SK-N-MC (cell line): ENCODE data around the gene ODC1.

ENCODE experiments used
- DNase-seq: peaks from one replicate; pipeline ENCODE4 v3.0.0-alpha.2; 2011; ENCODE audit warnings: low read depth, low spot score
- H3K27ac ChIP-seq: fragments of 200-600 bp; sonication (generic); 2 replicates; pipeline ENCODE4 v1.5.1; 2016; ENCODE audit warnings: mixed run types
- H3K36me3 ChIP-seq: fragments of 200-600 bp; sonication (generic); 2 replicates; pipeline ENCODE4 v1.6.1; 2017; ENCODE audit warnings: antibody characterized with exemption, low read length, mixed read lengths; ENCODE audit not compliant: insufficient read depth
- H3K4me3 ChIP-seq: fragments of 200-600 bp; sonication (generic); 2 replicates; pipeline ENCODE4 v1.5.1; 2016
- H3K9ac ChIP-seq: fragments of 200-600 bp; sonication (generic); 2 replicates; pipeline ENCODE4 v1.8.0; 2017; ENCODE audit warnings: mixed run types, mixed read lengths; ENCODE audit not compliant: insufficient read length
- H3K9me3 ChIP-seq: fragments of 200-600 bp; sonication (generic); 2 replicates; pipeline ENCODE4 v1.6.1; 2017; ENCODE audit warnings: low read depth, mild to moderate bottlenecking, antibody characterized with exemption, low read length, moderate library complexity, mixed read lengths
- EZH2 ChIP-seq: fragments of 200-600 bp; sonication (generic); IDR thresholded peaks from one replicate; pipeline ENCODE4 v1.6.1; 2017; ENCODE audit warnings: antibody characterized with exemption
- FOXP2 ChIP-seq: optimal IDR thresholded peaks from 2 replicates; pipeline ENCODE3; 2011; ENCODE audit warnings: mild to moderate bottlenecking, moderate library complexity; ENCODE audit not compliant: insufficient read depth; ENCODE audit errors: extremely low read length, control extremely low read depth
- POLR2AphosphoS5 ChIP-seq: IDR thresholded peaks from 2 replicates; pipeline ENCODE4 v1.6.1; 2012; ENCODE audit warnings: mild to moderate bottlenecking, low read depth, low read length, borderline replicate concordance

Gene ODC1

DNA sequence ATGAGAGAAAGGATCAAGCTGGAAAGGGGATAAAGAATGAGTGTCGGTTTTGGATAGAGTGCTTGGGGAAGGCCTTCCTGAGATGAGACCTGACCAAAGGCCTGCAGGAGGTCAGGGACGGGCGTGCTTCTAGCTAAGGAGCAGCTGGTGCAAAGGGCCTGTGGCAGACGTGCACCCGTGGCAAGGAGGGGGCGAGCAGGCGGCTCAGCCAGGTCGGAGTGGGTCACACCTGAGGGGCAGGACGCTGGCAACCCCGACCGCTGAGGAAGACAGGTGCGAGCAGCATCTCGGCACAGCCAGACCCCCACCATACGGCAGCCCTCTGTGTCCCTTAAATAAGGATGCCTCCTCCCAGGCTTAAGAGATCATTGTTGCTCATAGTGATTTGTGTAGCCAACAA lies 48.1 kb downstream of the ODC1 start:
- no peak overlapping the region for H3K4me3 ChIP-seq
- H3K27ac ChIP-seq: no peak overlapping the region
- no peaks in the 10 kb centered on the region for H3K36me3 ChIP-seq
- no peak for DNase-seq
- H3K9me3 ChIP-seq: no peaks in the 10 kb centered on the region
- H3K9ac ChIP-seq: no peak overlapping the region
- TF ChIP-seq EZH2 (no peak), FOXP2 (no peak), POLR2AphosphoS5 (no peak)

DNA sequence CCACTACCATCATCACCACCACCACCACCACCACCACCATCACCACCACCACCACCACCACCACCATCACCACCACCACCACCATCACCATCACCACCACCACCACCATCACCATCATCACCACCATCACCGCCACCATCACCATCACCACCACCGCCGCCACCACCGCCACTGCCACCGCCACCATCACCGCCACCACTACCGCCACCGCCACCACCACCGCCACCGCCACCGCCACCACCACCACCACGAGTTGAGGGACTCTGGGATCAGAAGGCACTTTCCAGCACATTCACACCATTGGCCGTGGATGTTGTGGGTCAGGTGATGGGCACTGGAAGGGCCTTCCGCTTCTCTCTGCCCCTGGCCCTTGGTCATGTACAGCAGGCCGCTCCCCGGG lies 48.8 kb downstream of the ODC1 start:
- TF ChIP-seq FOXP2 (no peak), EZH2 (no peak), POLR2AphosphoS5 (no peak)
- Histone ChIP-seq H3K9ac (no peak overlapping the region), H3K4me3 (no peak overlapping the region), H3K9me3 (no peaks in the 10 kb centered on the region), H3K27ac (no peak overlapping the region), H3K36me3 (no peaks in the 10 kb centered on the region)
- DNase-seq: no peak

DNA sequence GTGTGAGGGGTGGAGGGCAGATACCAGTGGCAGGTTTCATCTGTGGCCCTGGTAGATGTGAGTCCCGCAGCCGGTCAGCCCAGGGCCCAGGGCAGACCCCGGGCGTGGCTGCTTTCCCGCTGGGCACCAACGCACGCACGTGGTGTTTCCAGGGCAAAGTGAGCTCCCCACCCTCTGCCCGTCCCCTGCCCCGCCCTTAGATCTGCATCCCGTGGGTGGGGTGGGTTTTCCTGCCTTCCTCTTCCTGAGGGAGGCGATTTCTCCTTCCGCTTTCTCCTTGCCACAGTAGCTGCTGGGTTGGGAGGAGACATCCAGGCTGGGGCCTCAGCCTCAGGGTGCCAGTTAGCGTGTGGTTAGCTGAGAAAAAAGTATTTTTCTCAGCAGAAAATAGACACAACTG lies 49.6 kb downstream of the ODC1 start:
- Histone ChIP-seq H3K4me3 (no peak overlapping the region), H3K27ac (no peak overlapping the region), H3K36me3 (no peaks in the 10 kb centered on the region), H3K9ac (no peak overlapping the region), H3K9me3 (no peaks in the 10 kb centered on the region)
- no peak for TF ChIP-seq EZH2
- TF ChIP-seq FOXP2: no peak
- no peak for TF ChIP-seq POLR2AphosphoS5
- DNase-seq: no peak

DNA sequence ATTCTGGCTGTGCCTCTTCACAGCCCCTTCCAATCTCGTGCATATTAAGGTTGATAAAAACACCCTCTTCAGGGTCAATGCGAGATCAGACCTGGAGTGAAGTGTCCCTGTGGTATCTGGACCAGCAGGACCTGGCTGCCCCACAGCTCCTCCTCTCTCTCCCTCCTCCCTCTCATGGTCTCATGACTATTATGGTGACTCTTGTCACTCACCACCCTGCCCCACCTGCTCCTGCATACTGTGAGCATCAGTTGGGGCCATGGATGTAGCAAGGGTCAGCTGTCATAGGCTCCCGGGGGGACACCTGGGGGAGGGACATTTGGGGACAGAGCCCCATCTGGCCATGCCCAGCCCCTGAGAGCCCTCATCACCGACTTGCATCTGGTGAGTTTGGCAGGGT lies 50.2 kb downstream of the ODC1 start:
- H3K36me3 ChIP-seq: no peaks in the 10 kb centered on the region
- no peak for DNase-seq
- no peak overlapping the region for H3K4me3 ChIP-seq
- H3K9me3 ChIP-seq: no peaks in the 10 kb centered on the region
- no peak for TF ChIP-seq EZH2
- no peak for TF ChIP-seq POLR2AphosphoS5
- TF ChIP-seq FOXP2: no peak
- H3K9ac ChIP-seq: no peak overlapping the region
- H3K27ac ChIP-seq: no peak overlapping the region

DNA sequence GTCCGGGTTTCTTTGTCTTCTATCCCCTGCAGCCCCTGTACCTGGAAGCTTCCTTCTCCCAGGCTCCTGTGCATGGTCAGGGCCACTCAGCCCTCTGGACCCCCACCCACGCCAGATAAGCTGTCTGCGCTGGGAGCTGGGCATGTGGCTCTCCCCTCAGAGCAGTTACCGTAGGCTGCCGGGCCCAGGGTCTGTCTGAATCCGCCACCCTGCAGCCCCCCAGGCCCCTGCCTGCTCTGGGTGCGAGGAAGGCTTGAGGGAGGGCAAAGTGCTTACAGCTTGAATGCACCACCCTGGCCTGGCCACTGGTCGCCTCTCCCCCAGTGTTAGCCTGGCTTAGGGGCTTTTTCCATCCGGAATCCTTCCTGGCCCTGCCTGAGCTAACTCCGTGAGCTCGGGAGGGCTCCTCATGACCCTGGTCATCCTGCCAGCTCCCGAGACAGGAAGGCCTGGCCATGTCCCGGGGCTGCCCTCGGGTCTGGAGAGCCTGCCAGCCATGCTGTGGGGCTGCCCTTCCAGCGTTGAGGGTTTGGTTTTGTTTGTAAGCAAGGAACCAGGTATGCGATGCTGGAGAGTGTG lies 50.7 kb downstream of the ODC1 start:
- no peak for DNase-seq
- Histone ChIP-seq H3K4me3 (no peak overlapping the region), H3K36me3 (no peaks in the 10 kb centered on the region), H3K9me3 (no peaks in the 10 kb centered on the region), H3K27ac (no peak overlapping the region), H3K9ac (no peak overlapping the region)
- TF ChIP-seq FOXP2 (no peak), EZH2 (no peak), POLR2AphosphoS5 (no peak)

DNA sequence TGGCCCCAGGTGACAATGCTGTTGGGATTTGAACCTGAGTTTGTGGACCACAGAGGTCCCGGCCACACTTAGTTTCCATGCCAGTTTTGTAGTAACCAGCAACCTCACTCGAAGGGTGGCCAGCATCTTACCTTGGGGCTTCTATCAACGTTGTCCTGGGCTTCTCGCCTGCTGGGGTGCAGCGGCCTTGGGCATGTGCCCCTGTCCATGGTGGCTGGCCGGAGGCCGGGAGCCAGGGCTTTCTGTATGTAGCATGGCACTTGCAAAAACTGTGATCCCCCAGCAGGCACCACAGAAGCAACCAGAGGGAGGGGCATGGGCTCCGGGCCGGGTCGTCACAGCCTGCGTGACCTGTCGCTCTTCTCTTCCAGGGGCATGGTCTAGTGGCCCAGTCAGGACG lies 51.7 kb downstream of the ODC1 start:
- Histone ChIP-seq H3K9me3 (no peaks in the 10 kb centered on the region), H3K9ac (no peak overlapping the region), H3K4me3 (no peak overlapping the region), H3K36me3 (no peaks in the 10 kb centered on the region), H3K27ac (no peak overlapping the region)
- TF ChIP-seq FOXP2: no peak
- no peak for TF ChIP-seq EZH2
- TF ChIP-seq POLR2AphosphoS5: no peak
- DNase-seq: no peak

DNA sequence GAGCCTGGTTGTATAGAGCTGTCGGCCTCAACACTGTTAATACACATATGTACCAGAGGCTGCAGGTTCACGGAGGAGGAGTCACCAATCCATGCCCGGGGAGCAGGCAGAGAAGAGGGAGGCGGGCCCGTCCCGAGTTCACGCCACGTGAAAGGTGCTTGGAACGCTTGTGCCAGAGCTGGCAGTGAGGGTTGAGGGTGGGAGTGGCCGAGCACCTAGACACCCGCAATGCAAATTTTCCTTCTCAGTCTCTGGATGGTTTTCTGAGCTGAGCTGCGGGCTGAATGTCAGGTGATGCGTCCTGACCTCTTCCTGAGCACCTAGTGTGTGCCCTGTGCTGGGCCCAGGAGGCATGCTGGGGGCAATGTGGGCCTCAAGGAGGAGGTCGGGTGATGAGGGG lies 52.2 kb downstream of the ODC1 start:
- Histone ChIP-seq H3K9ac (no peak overlapping the region), H3K9me3 (no peaks in the 10 kb centered on the region), H3K27ac (no peak overlapping the region), H3K36me3 (no peaks in the 10 kb centered on the region), H3K4me3 (no peak overlapping the region)
- TF ChIP-seq POLR2AphosphoS5 (no peak), FOXP2 (no peak), EZH2 (no peak)
- DNase-seq: no peak

DNA sequence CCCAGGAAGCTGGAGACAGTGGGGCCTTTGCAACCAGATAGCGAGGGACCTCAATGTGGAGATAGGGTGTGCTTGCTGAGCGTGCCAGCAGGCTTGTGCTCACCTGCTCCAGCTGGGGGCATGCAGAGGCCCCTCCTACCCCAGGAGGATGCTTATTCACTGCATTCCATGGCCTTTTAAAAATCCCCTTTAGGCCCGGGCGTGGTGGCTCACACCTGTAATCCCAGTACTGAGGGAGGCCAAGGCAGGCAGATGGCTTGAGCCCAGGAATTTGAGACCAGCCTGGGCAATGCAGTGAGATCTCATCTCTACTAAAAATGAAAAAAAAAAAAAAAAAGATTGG lies 54.5 kb downstream of the ODC1 start:
- Histone ChIP-seq H3K9ac (no peak overlapping the region), H3K9me3 (no peaks in the 10 kb centered on the region), H3K36me3 (no peaks in the 10 kb centered on the region), H3K4me3 (no peak overlapping the region), H3K27ac (no peak overlapping the region)
- DNase-seq: no peak
- TF ChIP-seq EZH2 (no peak), POLR2AphosphoS5 (no peak), FOXP2 (no peak)

DNA sequence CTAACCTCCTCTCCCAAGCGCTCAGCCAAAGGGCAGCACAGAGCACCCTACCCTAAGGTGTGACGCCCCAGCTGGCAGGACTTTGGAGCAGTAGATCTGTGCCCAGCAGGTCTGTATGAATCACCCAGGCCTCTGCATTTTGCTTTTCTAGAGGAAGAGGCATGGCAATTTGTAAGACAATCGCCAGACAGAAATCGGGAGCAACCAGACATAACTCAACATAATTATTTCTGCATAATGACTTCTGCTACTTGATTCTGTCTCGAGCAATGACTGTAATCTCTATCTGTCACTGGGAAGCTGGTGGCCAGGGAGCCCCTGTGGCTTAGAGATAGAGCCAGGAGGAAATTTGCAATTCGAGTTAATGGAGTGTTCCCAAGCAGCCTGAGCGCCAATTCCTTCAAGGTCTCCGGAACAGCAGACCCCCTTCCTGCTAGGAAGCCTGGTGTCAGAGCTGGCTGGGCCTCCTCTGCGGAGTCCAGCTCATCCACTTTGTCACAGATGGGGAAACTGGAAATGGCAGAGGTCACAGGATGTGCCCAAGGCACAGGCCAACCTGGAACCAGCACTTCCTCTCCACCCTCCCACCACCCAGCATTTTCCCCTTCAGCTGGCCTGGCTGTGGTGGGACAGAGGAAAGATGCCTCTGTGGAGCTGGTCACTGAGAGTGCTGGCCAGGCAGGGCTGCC lies 55.0 kb downstream of the ODC1 start:
- H3K4me3 ChIP-seq: no peak overlapping the region
- TF ChIP-seq EZH2: no peak
- TF ChIP-seq FOXP2: no peak
- TF ChIP-seq POLR2AphosphoS5: no peak
- no peak overlapping the region for H3K27ac ChIP-seq
- no peaks in the 10 kb centered on the region for H3K9me3 ChIP-seq
- H3K9ac ChIP-seq: no peak overlapping the region
- H3K36me3 ChIP-seq: no peaks in the 10 kb centered on the region
- no peak for DNase-seq

DNA sequence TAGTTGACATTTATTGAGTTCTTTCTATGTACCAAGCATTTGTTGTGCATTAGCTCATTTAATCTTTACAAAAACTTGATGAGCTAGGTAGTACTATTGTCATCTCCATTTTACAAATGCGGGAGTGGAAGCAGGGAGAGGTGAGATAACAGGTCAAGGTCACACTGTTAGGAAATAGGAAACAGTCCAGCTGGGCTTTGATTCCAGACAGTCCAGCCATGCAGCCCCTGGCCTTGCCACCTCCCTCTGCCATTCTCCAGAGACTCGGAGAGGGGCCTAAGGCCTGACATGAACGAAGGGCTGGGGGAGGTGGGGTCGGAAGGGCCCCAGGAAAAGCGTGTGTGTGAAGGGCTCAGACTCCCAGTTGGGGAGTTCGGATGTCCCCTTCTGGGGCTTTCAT lies 55.6 kb downstream of the ODC1 start:
- TF ChIP-seq POLR2AphosphoS5 (no peak), EZH2 (no peak)
- Histone ChIP-seq H3K36me3 (no peaks in the 10 kb centered on the region), H3K9me3 (no peaks in the 10 kb centered on the region), H3K9ac (no peak overlapping the region), H3K4me3 (no peak overlapping the region), H3K27ac (no peak overlapping the region)
- DNase-seq: no peak
